Skeletal muscle tissue (tissue), 4 donors: Measurements from ENCODE around the gene SHROOM3. TPM values are rescaled to one million over a fixed set of nuclear protein-coding genes. Genes with fewer than 3 reads are reported as not detected.

Source experiments
- H3K27ac ChIP-seq: one replicate; pipeline ENCODE4 v1.7.0; 2013; ENCODE audit warnings: mild to moderate bottlenecking, low read depth, low read length, inconsistent platforms
- H3K27me3 ChIP-seq, 3 donors: one replicate each; pipeline ENCODE4 v1.7.0; 2013; ENCODE audit warnings: low read length in 3 of 3; ENCODE audit not compliant: control insufficient read depth in 3 of 3, insufficient read depth in 3 of 3
- H3K36me3 ChIP-seq, 3 donors: one replicate each; pipeline ENCODE4 v1.7.0; 2013; ENCODE audit warnings: low read length in 3 of 3; ENCODE audit not compliant: control insufficient read depth in 3 of 3, insufficient read depth in 3 of 3
- H3K4me1 ChIP-seq, 3 donors: one replicate each; pipeline ENCODE4 v1.7.0; 2013; ENCODE audit warnings: low read length in 3 of 3, mild to moderate bottlenecking in 3 of 3; ENCODE audit not compliant: control insufficient read depth in 3 of 3, insufficient read depth in 3 of 3
- H3K4me3 ChIP-seq, 3 donors: one replicate each; pipeline ENCODE4 v1.7.0; 2013; ENCODE audit warnings: low read length in 3 of 3
- H3K9ac ChIP-seq, 3 donors: one replicate each; pipeline ENCODE4 v1.7.0; 2013; ENCODE audit warnings: low read length in 3 of 3, mild to moderate bottlenecking in 3 of 3, moderate library complexity in 2 of 3, low read depth in 1 of 3
- H3K9me3 ChIP-seq, 3 donors: one replicate each; pipeline ENCODE4 v1.7.0; 2013; ENCODE audit warnings: low read length in 3 of 3; ENCODE audit not compliant: control insufficient read depth in 3 of 3
- total RNA-seq: library from RNA; depleted of rRNA; stranded (reverse); fragments of >200 nt; gene quantifications from one replicate; pipeline ENCODE4 v1.2.3, GENCODE V29; 2014
- donor health status: Osteomylitis.

SHROOM3 gene
- total RNA-seq, 1 donor from 2014 or later, result 21.4 TPM

- Histone ChIP-seq H3K4me3 (peak overlapping the region in 2 of 3 donors; percentile 25 to 52), H3K27ac (peak overlapping the region; percentile 62), H3K27me3 (no peaks in the 10 kb centered on the region), H3K4me1 (peaks cover 17 to 24% (median 23%) of the 10 kb centered on the region in 3 donors), H3K36me3 (no peaks in the 10 kb centered on the region), H3K9me3 (no peaks in the 10 kb centered on the region), H3K9ac (peak overlapping the region in 1 of 3 donors; percentile 14)
These were observed 127.1 kb downstream of the SHROOM3 start for GRCh38 chr4:76562161-76562560.

GRCh38 chr4:76562836-76563453 is 127.9 kb downstream of the SHROOM3 start:
- Histone ChIP-seq H3K4me1 (peaks cover 17 to 24% (median 23%) of the 10 kb centered on the region in 3 donors), H3K36me3 (no peaks in the 10 kb centered on the region), H3K27me3 (no peaks in the 10 kb centered on the region), H3K9ac (peak overlapping the region in 1 of 3 donors; percentile 14), H3K27ac (no peak overlapping the region), H3K9me3 (no peaks in the 10 kb centered on the region), H3K4me3 (no peak overlapping the region)

- Histone ChIP-seq H3K4me3 (no peak overlapping the region), H3K9me3 (no peaks in the 10 kb centered on the region), H3K27ac (no peak overlapping the region), H3K9ac (no peak overlapping the region), H3K36me3 (no peaks in the 10 kb centered on the region), H3K27me3 (no peaks in the 10 kb centered on the region), H3K4me1 (peaks cover 17 to 24% (median 23%) of the 10 kb centered on the region in 3 donors)
These were observed 128.6 kb downstream of the SHROOM3 start for GRCh38 chr4:76563454-76564122.

DNA sequence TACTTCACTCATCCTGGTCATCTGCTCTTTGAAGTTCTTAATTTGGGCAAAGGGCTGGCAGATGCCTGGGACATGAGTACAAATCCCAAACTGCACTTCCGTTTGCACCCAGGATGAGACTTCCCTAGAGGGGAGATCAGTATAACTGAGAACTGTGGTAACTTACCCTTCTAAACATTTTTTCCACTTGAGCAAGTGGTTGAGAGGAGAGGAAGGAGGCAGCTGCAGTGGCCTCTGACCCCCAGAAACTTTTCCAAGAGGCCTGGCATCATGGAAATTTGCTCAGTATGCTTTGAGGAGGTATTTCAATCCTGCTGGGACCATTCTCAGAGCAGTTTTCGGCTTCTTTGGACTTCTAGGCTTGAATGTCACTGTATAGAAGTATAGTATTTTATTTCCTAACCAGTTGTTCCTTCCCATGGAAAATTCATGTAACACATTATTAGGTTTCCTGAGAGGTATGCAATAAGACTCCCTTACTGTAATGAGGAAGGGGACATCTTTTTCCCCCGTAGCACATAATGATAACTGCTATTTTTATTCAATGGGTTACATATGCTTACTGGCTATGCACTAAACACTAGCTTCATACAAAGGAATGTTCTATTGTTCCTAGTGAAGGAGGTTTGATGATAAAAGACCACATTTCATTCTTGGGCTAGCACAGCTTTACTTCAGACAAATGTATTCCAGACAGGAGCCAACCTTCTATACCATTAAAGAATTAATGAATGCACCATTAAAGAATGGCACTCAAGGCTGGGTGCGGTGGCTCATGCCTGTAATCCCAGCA is 129.3 kb downstream of the SHROOM3 start:
- Histone ChIP-seq H3K9me3 (no peaks in the 10 kb centered on the region), H3K4me1 (peaks cover 17 to 24% (median 23%) of the 10 kb centered on the region in 3 donors), H3K36me3 (no peaks in the 10 kb centered on the region), H3K9ac (no peak overlapping the region), H3K4me3 (no peak overlapping the region), H3K27me3 (no peaks in the 10 kb centered on the region), H3K27ac (no peak overlapping the region)

- Histone ChIP-seq H3K27me3 (no peaks in the 10 kb centered on the region), H3K4me3 (no peak overlapping the region), H3K9me3 (no peaks in the 10 kb centered on the region), H3K9ac (no peak overlapping the region), H3K27ac (no peak overlapping the region), H3K4me1 (peaks cover 6 to 20% (median 19%) of the 10 kb centered on the region in 3 donors), H3K36me3 (no peaks in the 10 kb centered on the region)
These were observed 133.2 kb downstream of the SHROOM3 start for GRCh38 chr4:76568262-76568661.

GRCh38 chr4:76569225-76569624 is 134.2 kb downstream of the SHROOM3 start:
- H3K36me3 ChIP-seq, result no peaks in the 10 kb centered on the region
- H3K27ac ChIP-seq, result no peak overlapping the region
- no peaks in the 10 kb centered on the region for H3K9me3 ChIP-seq
- peaks cover 3 to 11% (median 10%) of the 10 kb centered on the region in 3 donors for H3K4me1 ChIP-seq
- no peaks in the 10 kb centered on the region for H3K27me3 ChIP-seq
- no peak overlapping the region for H3K4me3 ChIP-seq
- no peak overlapping the region for H3K9ac ChIP-seq

GRCh38 chr4:76569706-76570105 is 134.7 kb downstream of the SHROOM3 start:
- Histone ChIP-seq H3K27ac (no peak overlapping the region), H3K9ac (no peak overlapping the region), H3K4me1 (peaks cover 0 to 9% (median 7%) of the 10 kb centered on the region in 3 donors), H3K4me3 (no peak overlapping the region), H3K36me3 (no peaks in the 10 kb centered on the region), H3K27me3 (no peaks in the 10 kb centered on the region), H3K9me3 (no peaks in the 10 kb centered on the region)

DNA sequence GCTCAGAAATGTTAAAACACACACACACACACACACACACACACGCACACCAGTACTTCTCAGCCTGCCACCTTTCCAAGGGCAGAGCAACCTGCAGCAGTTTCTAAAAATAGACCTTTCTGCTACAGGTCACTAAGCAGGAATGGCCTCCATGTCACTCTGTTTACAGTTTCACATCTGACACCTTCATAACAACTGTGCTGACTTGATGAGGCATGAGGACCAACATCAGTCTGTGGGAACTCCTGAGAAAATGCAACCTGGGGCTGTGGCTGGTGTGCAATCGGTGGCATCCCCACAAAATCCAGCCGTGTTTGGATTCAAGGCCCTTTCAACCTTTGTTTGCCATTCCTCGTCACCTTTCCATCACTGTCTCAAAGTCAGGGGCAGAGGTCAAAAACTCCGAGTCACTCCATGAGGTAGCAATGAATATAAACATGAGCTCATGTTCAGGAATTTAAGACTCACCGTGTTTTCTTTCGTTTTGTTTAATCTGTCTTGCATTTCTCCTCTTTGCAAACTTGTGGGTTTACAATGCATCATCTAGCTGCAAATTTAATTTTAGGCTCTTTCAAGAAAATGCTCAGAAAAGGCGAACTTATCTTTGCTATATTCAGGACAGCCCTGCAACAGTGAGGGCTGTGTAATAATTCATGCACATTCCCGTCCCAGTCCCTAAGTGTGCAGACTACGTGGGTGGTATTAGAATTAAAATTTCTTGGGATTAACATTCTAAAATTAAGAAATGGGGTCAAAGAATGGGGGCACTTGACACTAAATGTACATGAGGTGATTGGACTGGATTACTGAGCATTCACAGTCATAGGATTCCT is 135.3 kb downstream of the SHROOM3 start:
- H3K27ac ChIP-seq, result no peak overlapping the region
- no peaks in the 10 kb centered on the region for H3K9me3 ChIP-seq
- H3K4me1 ChIP-seq, result peaks cover 0 to 9% (median 7%) of the 10 kb centered on the region in 3 donors
- no peaks in the 10 kb centered on the region for H3K27me3 ChIP-seq
- no peak overlapping the region for H3K4me3 ChIP-seq
- no peak overlapping the region for H3K9ac ChIP-seq
- H3K36me3 ChIP-seq, result no peaks in the 10 kb centered on the region

DNA sequence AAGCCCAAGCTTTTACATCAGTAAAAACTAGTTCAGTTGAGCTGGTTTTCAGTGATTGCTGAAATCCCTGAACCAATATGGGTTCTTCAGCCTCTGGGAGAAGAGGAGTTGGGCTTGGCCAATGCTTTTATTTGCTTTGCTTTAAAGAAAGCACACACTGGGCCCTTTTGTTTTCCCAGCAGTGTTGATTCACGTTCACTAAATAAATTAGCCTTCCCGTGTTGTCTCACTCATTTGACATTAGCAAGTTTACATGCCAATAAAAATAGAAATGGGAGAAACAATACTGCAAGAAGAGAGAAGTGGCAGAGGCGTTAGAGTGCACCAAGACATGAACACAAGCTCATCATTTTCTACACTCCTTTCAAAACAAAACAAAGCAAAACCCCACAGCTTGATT is 136.2 kb downstream of the SHROOM3 start:
- H3K4me3 ChIP-seq, result no peak overlapping the region
- H3K9me3 ChIP-seq, result no peaks in the 10 kb centered on the region
- no peaks in the 10 kb centered on the region for H3K36me3 ChIP-seq
- no peaks in the 10 kb centered on the region for H3K27me3 ChIP-seq
- H3K4me1 ChIP-seq, result peaks cover 0 to 9% (median 7%) of the 10 kb centered on the region in 3 donors
- no peak overlapping the region for H3K9ac ChIP-seq
- H3K27ac ChIP-seq, result no peak overlapping the region
